Epithelial cell of proximal tubule (primary cell): ENCODE data around the gene CCNA2. TPM values are rescaled to one million over a fixed set of nuclear protein-coding genes. Genes with fewer than 3 reads are reported as not detected.

ENCODE experiments used
- DNase-seq: peaks from one replicate; pipeline ENCODE4 v3.0.0-alpha.2; 2011; ENCODE audit warnings: low read depth
- H3K4me3 ChIP-seq: 2 replicates; pipeline ENCODE4 v1.5.1; 2011; ENCODE audit warnings: low read depth, mild to moderate bottlenecking, low read length
- total RNA-seq: library from RNA; depleted of rRNA; stranded (reverse); fragments of >200 nt; gene quantifications from 2 replicates; pipeline ENCODE4 v1.2.3, GENCODE V29; 2015
- TF ChIP-seq, protein P1 (sequence below): conservative IDR thresholded peaks from 2 replicates; pipeline ENCODE4 v1.5.1; 2012; ENCODE audit warnings: low read depth, mild to moderate bottlenecking, low read length

The CCNA2 gene
- total RNA-seq, 1 donor from 2014 or later, result 106 TPM

DNA sequence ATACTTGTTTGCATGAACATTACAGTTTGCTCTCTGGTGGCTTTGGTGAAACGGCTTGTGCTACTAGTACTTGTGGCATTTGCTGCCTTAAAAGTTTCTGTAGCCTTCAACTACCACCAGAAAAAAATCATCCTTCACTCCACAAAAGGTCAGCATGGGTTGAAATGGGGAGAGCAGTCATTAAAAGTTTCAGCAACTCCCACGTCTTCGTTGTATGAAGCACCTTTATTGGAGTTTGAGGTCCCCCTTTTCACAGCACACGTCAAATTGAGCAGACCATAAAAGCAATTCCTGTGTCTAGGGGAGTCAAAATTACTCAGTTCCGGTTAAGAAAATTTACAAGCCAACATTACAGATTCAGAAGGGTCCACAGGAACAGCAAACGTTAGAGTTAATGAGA lies 23.0 kb upstream of the CCNA2 start:
- TF ChIP-seq, protein P1, sequence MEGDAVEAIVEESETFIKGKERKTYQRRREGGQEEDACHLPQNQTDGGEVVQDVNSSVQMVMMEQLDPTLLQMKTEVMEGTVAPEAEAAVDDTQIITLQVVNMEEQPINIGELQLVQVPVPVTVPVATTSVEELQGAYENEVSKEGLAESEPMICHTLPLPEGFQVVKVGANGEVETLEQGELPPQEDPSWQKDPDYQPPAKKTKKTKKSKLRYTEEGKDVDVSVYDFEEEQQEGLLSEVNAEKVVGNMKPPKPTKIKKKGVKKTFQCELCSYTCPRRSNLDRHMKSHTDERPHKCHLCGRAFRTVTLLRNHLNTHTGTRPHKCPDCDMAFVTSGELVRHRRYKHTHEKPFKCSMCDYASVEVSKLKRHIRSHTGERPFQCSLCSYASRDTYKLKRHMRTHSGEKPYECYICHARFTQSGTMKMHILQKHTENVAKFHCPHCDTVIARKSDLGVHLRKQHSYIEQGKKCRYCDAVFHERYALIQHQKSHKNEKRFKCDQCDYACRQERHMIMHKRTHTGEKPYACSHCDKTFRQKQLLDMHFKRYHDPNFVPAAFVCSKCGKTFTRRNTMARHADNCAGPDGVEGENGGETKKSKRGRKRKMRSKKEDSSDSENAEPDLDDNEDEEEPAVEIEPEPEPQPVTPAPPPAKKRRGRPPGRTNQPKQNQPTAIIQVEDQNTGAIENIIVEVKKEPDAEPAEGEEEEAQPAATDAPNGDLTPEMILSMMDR, result no peak
- DNase-seq, result no peak
- no peak overlapping the region for H3K4me3 ChIP-seq

DNA sequence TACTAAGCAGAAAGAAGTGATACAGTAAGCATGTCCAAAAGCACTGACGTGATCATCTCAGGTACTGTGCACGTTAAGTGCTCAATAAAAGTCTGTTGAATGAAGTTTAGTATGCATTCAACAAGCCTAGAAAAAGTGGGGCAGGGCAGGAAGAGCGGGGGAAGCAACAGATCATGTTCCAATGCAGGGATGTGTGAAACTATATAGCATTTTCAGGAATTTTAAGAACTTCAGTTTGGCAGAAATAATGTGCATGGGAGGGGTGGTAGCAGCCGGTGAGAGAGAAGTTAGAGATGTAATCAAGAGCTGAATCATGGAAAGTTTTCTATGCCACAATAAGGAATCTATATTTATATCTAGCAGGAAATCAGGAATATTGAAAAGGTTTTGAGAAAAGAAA lies 19.2 kb upstream of the CCNA2 start:
- no peak for DNase-seq
- no peak overlapping the region for H3K4me3 ChIP-seq
- TF ChIP-seq, protein P1, result no peak

DNA sequence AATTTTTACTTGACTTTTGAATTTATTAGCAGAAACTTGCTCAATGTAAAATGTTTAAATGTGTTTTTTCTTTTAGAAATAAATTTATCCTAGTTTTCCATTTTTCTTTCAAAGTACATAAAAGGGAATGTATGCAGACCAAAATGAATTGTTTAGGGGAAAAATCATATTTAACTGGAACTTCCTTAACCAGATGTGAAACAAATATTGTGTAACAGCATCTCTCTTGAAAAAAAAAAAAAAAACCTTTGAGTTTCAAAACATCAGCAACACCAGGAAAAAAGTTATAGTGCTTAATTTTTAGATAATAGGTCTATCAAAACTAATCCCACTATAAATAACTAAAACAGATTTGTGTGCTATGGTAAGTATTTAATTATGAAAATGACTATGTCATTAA lies 14.5 kb upstream of the CCNA2 start:
- no peak overlapping the region for H3K4me3 ChIP-seq
- DNase-seq, result no peak
- TF ChIP-seq, protein P1, result no peak

DNA sequence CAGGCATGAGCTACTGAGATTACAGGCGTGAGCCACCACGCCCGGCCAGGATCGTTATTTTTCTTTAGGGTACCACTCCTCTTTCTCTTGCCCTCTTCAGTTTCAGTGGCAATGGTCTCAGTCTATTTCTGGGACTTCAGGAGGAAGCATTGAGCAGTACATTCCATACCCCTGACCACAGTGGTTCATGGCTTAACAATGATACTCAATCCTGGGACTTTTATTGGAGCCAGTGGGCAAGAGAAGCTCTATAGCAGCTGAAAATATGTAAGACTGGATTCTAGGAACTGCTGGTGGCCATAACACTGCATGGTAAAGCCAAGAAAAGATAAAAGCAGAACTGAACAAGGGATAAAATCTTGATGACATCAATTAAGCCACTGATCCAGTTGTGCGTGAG lies 5.8 kb upstream of the CCNA2 start:
- no peak overlapping the region for H3K4me3 ChIP-seq
- DNase-seq, result no peak
- TF ChIP-seq, protein P1, result no peak

DNA sequence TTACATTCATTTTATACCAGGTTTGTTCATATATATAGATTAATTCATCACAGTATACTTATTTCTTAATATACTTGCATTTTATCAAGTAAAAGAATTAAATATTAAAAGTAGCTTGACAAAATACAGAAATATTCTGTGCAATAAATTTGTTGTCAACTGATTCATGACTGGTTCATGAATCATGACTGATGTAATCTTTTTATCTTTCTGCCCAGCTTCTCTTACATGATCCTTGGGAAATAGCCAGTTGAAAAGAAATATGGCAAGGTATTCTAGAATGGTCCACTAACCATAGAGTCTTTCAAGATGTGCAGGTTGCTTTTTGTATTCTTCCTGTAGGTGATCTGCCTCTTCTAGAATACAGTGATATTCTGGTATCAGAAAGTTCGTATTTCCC lies 4.2 kb upstream of the CCNA2 start:
- no peak overlapping the region for H3K4me3 ChIP-seq
- TF ChIP-seq, protein P1, result no peak
- no peak for DNase-seq

DNA sequence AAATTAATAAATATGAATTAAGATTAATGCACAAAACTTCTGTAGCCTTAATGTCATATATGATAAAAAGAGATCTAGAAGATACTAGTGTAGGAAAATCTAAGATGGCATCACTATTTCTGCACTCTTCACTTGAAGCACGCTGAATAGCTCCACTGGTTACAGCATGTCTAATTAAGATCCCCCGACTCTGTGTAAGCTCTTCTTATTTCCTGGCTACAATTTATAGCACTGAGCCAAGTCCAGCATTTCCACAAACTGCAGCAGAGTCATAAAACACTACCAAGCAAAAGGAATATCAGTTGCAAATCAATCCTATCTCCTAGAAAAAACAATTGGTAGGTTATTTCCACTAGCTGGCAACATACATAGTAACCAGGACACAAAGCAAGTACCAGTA lies 1.3 kb upstream of the CCNA2 start:
- TF ChIP-seq, protein P1, result no peak
- DNase-seq, result no peak
- no peak overlapping the region for H3K4me3 ChIP-seq

DNA sequence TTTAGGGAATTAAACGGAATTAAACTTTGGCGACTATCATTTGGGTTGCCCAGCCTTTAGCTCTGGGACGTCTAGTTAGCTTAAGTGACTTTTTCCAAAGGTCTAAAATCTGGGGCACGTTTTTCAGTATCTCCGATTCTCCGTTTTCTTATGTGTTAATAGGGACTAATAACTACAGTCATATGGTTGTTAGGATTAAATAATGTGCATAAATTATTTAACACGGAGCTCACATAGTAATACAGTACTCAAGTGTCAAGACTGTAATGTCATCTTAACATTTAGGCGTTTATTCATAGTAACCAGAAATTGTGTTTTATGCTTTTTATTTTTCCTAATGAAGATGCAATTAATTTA lies 466 bp upstream of the CCNA2 start:
- TF ChIP-seq, protein P1, result no peak
- peak overlapping the region; percentile 81 for H3K4me3 ChIP-seq

More for the DNA sequence above, 466 bp upstream of the CCNA2 start:
- no peak for DNase-seq
